CD4-positive, alpha-beta T cell treated with Interleukin-15 for 1 hour (primary cell): ENCODE results near the gene METAP1D.

ENCODE experiments used
- DNase-seq: peaks from one replicate; pipeline ENCODE4 v3.0.0-alpha.2; 2020

METAP1D gene

GRCh38 chr2:172082105-172082943, 82.6 kb downstream of the METAP1D start:
- no peak for DNase-seq

- DNase-seq: no peak
These were observed 83.3 kb downstream of the METAP1D start for GRCh38 chr2:172082944-172083627.

GRCh38 chr2:172083628-172084394, 84.1 kb downstream of the METAP1D start:
- DNase-seq: no peak

GRCh38 chr2:172084395-172084644, 84.6 kb downstream of the METAP1D start:
- DNase-seq: no peak

- DNase-seq: peak; percentile 72
These were observed 85.1 kb downstream of the METAP1D start for GRCh38 chr2:172084645-172085459.

GRCh38 chr2:172085460-172086159, 85.9 kb downstream of the METAP1D start, which contains the start of gene DLX1:
Gene DLX1, plus strand, starts transcription at chr2:172085507. Its CDS starts 171 bp downstream, at chr2:172085678.
- DNase-seq: no peak

GRCh38 chr2:172086241-172087206, 86.8 kb downstream of the METAP1D start:
- DNase-seq: peak; percentile 57

- DNase-seq: no peak
These were observed 87.5 kb downstream of the METAP1D start for GRCh38 chr2:172087207-172087779.

GRCh38 chr2:172087780-172088244, 88.1 kb downstream of the METAP1D start:
- no peak for DNase-seq

- no peak for DNase-seq
These were observed 88.7 kb downstream of the METAP1D start for GRCh38 chr2:172088245-172089004.

- DNase-seq: no peak
These were observed 89.3 kb downstream of the METAP1D start for GRCh38 chr2:172089005-172089504.

GRCh38 chr2:172089633-172090032, 89.9 kb downstream of the METAP1D start:
- no peak for DNase-seq

- no peak for DNase-seq
These were observed 90.5 kb downstream of the METAP1D start for GRCh38 chr2:172090044-172090961.

- DNase-seq: no peak
These were observed 91.4 kb downstream of the METAP1D start for GRCh38 chr2:172091000-172091641.

- DNase-seq: no peak
These were observed 92.2 kb downstream of the METAP1D start for GRCh38 chr2:172091761-172092566.

GRCh38 chr2:172092716-172093415, 93.1 kb downstream of the METAP1D start:
- DNase-seq: no peak
